ENCODE data around the gene CAND2. TPM values are rescaled to one million over a fixed set of nuclear protein-coding genes. Genes with fewer than 3 reads are reported as not detected.

Gene CAND2
- total and polyA plus RNA-seq, 9 of the 15 experiments (the other 6 are each of a cell fraction or from before 2014, with no cell fraction given): 0.91 to 14.9 (median 4.3) TPM

DNA sequence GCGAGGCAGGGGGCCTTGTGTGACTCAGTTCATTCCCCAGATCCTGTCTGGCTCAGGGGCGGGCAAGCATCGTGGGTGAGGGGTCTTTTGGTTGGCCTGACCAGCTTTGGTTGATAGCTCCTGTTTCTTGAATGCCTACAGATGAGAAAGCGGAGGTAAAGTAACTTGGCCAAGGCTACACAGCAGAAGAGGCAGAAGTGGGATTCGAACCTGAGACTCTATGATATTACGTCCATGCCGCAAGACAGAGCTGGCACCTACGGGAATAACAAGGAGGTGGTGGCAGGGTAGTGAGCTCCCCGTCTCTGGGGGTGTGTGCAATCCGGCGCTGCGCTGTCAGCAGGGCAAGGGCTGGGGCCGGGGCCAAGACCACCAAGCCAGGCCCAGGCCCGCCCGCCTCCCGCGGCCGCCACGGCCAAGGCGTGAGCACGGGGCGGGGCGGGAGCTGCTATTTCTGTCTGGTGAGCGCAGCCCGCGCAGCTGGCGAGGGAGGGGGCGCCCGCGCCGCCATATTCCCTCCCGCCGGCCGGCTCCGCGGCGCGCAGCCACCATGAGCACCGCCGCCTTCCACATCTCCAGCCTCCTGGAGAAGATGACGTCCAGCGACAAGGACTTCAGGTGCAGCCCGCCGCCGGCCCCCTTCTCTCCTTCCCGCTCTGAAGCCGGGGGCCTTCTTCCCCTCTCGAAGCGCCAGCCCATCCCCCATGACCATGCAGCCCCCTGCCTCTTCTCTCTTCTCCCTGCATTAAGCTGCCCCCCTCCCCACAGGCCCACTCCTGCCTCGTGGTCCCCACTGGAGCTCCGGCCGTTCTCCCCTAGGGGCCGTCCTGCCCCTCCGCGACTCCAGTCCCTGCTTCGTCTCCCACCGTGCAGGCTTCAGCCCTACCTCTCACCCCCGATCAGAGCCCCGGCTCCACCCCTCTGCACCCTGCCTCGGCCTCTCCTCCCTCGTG, at the start of gene CAND2 (continued):
- TF ChIP-seq ZEB2 (IDR thresholded peaks at IDR 0.05) (no peak; the same call in 1 of the 2 replicates), BMI1 (IDR thresholded peaks at IDR 0.05; ENCODE audit: low read length) (no peak), TSC22D4 (tag; IDR thresholded peaks at IDR 0.05) (no peak), ETS2 (tag; IDR thresholded peaks at IDR 0.05; ENCODE audit: borderline replicate concordance, poor library complexity, severe bottlenecking) (no peak), ZNF146 (CRISPR knock-in tag; IDR thresholded peaks at IDR 0.05; ENCODE audit: unreplicated experiment) (no peak), POU5F1 (IDR thresholded peaks at IDR 0.05; ENCODE audit: borderline replicate concordance, low read depth, low read length, partially characterized antibody) (peak; percentile 52), CHD2 (IDR thresholded peaks at IDR 0.05; ENCODE audit: low read depth, low read length) (no peak), ETV5 (CRISPR knock-in tag; IDR thresholded peaks at IDR 0.05; ENCODE audit: low read depth) (no peak; the same call in 1 of the 2 replicates), ZC3H11A (IDR thresholded peaks at IDR 0.05; ENCODE audit: low read depth, low read length) (no peak), FOS (IDR thresholded peaks at IDR 0.05; ENCODE audit: extremely low read depth, insufficient read length) (no peak), STAT5B (CRISPR knock-in tag; IDR thresholded peaks at IDR 0.05) (no peak), NONO (IDR thresholded peaks at IDR 0.05; ENCODE audit: low read depth in 2 of 2, low read length in 1 of 2) (peak in 1 of 2 experiments; percentile 74; a peak in 1 of 4 replicates), SMAD2 (IDR thresholded peaks at IDR 0.05; ENCODE audit: low read depth, low read length) (no peak), JUNB (CRISPR knock-in tag; conservative IDR thresholded peaks at IDR 0.05) (no peak), SMAD1 (IDR thresholded peaks at IDR 0.05; ENCODE audit: low read depth, low read length, partially characterized antibody) (no peak), NBN (IDR thresholded peaks at IDR 0.05; ENCODE audit: low read depth) (0 out of 2 replicates have a peak, but pooled peaks have one; percentile 35)
- TF ChIP-seq, protein P1, sequence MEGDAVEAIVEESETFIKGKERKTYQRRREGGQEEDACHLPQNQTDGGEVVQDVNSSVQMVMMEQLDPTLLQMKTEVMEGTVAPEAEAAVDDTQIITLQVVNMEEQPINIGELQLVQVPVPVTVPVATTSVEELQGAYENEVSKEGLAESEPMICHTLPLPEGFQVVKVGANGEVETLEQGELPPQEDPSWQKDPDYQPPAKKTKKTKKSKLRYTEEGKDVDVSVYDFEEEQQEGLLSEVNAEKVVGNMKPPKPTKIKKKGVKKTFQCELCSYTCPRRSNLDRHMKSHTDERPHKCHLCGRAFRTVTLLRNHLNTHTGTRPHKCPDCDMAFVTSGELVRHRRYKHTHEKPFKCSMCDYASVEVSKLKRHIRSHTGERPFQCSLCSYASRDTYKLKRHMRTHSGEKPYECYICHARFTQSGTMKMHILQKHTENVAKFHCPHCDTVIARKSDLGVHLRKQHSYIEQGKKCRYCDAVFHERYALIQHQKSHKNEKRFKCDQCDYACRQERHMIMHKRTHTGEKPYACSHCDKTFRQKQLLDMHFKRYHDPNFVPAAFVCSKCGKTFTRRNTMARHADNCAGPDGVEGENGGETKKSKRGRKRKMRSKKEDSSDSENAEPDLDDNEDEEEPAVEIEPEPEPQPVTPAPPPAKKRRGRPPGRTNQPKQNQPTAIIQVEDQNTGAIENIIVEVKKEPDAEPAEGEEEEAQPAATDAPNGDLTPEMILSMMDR (IDR thresholded peaks at IDR 0.05 in 2 of 3, conservative IDR thresholded peaks at IDR 0.05 in 1 of 3; ENCODE audit: insufficient read depth in 2 of 3, low read depth in 1 of 3, low read length in 3 of 3): no peak
- TF ChIP-seq, protein P2, sequence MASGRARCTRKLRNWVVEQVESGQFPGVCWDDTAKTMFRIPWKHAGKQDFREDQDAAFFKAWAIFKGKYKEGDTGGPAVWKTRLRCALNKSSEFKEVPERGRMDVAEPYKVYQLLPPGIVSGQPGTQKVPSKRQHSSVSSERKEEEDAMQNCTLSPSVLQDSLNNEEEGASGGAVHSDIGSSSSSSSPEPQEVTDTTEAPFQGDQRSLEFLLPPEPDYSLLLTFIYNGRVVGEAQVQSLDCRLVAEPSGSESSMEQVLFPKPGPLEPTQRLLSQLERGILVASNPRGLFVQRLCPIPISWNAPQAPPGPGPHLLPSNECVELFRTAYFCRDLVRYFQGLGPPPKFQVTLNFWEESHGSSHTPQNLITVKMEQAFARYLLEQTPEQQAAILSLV (tag; IDR thresholded peaks at IDR 0.05): no peak
- TF ChIP-seq, protein P3, sequence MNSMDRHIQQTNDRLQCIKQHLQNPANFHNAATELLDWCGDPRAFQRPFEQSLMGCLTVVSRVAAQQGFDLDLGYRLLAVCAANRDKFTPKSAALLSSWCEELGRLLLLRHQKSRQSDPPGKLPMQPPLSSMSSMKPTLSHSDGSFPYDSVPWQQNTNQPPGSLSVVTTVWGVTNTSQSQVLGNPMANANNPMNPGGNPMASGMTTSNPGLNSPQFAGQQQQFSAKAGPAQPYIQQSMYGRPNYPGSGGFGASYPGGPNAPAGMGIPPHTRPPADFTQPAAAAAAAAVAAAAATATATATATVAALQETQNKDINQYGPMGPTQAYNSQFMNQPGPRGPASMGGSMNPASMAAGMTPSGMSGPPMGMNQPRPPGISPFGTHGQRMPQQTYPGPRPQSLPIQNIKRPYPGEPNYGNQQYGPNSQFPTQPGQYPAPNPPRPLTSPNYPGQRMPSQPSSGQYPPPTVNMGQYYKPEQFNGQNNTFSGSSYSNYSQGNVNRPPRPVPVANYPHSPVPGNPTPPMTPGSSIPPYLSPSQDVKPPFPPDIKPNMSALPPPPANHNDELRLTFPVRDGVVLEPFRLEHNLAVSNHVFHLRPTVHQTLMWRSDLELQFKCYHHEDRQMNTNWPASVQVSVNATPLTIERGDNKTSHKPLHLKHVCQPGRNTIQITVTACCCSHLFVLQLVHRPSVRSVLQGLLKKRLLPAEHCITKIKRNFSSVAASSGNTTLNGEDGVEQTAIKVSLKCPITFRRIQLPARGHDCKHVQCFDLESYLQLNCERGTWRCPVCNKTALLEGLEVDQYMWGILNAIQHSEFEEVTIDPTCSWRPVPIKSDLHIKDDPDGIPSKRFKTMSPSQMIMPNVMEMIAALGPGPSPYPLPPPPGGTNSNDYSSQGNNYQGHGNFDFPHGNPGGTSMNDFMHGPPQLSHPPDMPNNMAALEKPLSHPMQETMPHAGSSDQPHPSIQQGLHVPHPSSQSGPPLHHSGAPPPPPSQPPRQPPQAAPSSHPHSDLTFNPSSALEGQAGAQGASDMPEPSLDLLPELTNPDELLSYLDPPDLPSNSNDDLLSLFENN (IDR thresholded peaks at IDR 0.05; ENCODE audit: low read depth in 2 of 2, low read length in 2 of 2): no peak
- TF ChIP-seq, protein P4, sequence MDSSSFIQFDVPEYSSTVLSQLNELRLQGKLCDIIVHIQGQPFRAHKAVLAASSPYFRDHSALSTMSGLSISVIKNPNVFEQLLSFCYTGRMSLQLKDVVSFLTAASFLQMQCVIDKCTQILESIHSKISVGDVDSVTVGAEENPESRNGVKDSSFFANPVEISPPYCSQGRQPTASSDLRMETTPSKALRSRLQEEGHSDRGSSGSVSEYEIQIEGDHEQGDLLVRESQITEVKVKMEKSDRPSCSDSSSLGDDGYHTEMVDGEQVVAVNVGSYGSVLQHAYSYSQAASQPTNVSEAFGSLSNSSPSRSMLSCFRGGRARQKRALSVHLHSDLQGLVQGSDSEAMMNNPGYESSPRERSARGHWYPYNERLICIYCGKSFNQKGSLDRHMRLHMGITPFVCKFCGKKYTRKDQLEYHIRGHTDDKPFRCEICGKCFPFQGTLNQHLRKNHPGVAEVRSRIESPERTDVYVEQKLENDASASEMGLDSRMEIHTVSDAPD (CRISPR knock-in tag; IDR thresholded peaks at IDR 0.05): no peak

All from K562 (cell line).